Astrocyte (in vitro differentiated cells and primary cell): ENCODE measurements around the gene FUNDC2. TPM values are rescaled to one million over a fixed set of nuclear protein-coding genes. Genes with fewer than 3 reads are reported as not detected.

Source experiments
- DNase-seq: peaks from one replicate; pipeline ENCODE4 v3.0.0-alpha.2; 2010; ENCODE audit warnings: low read depth
- FAIRE-seq: peaks from 2 replicates; lab custom pipeline; 2011; peaks lifted over from hg19 to GRCh38; lab: Jason Lieb, UNC
- H2AFZ ChIP-seq: 2 replicates; pipeline ENCODE4 v1.6.0; 2012; ENCODE audit warnings: low read depth, low read length, inconsistent platforms
- H3K27ac ChIP-seq: 2 replicates; pipeline ENCODE4 v1.5.1; 2011; ENCODE audit warnings: low read depth, low read length, inconsistent platforms
- H3K27me3 ChIP-seq: 2 replicates; pipeline ENCODE4 v1.6.0; 2011; ENCODE audit warnings: low read length, inconsistent platforms; ENCODE audit not compliant: insufficient read depth
- H3K36me3 ChIP-seq: 2 replicates; pipeline ENCODE4 v1.5.1; 2011; ENCODE audit warnings: low read length, inconsistent platforms; ENCODE audit not compliant: insufficient read depth
- H3K4me1 ChIP-seq: 2 replicates; pipeline ENCODE4 v1.5.1; 2011; ENCODE audit warnings: low read length, inconsistent platforms; ENCODE audit not compliant: insufficient read depth
- H3K4me2 ChIP-seq: 2 replicates; pipeline ENCODE4 v1.6.0; 2012; ENCODE audit warnings: low read length, inconsistent platforms
- H3K4me3 ChIP-seq: 2 replicates; pipeline ENCODE4 v1.5.1; 2011; ENCODE audit warnings: low read depth, mild to moderate bottlenecking, low read length, inconsistent platforms; ENCODE audit not compliant: insufficient read depth
- H3K79me2 ChIP-seq: 2 replicates; pipeline ENCODE4 v1.6.0; 2012; ENCODE audit warnings: mild to moderate bottlenecking, low read length, inconsistent platforms; ENCODE audit not compliant: insufficient read depth
- H3K9ac ChIP-seq: 2 replicates; pipeline ENCODE4 v1.6.0; 2012; ENCODE audit warnings: mild to moderate bottlenecking, low read length, inconsistent platforms
- H3K9me3 ChIP-seq: 2 replicates; pipeline ENCODE4 v1.5.1; 2012; ENCODE audit warnings: low read depth, mild to moderate bottlenecking, low read length, inconsistent platforms; ENCODE audit not compliant: insufficient read depth
- H4K20me1 ChIP-seq: 2 replicates; pipeline ENCODE4 v1.6.0; 2012; ENCODE audit warnings: low read length, inconsistent platforms; ENCODE audit not compliant: insufficient read depth
- H3K27ac Mint-ChIP-seq: one replicate; pipeline ENCODE4 v1.8.0; 2021; ENCODE audit warnings: mild to moderate bottlenecking, mixed read lengths; ENCODE audit not compliant: unreplicated experiment
- H3K27me3 Mint-ChIP-seq: one replicate; pipeline ENCODE4 v1.8.0; 2021; ENCODE audit warnings: low read depth, mixed read lengths; ENCODE audit not compliant: unreplicated experiment
- H3K36me3 Mint-ChIP-seq: one replicate; pipeline ENCODE4 v1.8.0; 2021; ENCODE audit warnings: low read depth, mixed read lengths; ENCODE audit not compliant: unreplicated experiment
- H3K4me1 Mint-ChIP-seq: one replicate; pipeline ENCODE4 v1.8.0; 2021; ENCODE audit warnings: low read depth, mixed read lengths; ENCODE audit not compliant: unreplicated experiment
- H3K4me3 Mint-ChIP-seq: one replicate; pipeline ENCODE4 v1.8.0; 2021; ENCODE audit warnings: mild to moderate bottlenecking, moderate library complexity, mixed read lengths; ENCODE audit not compliant: unreplicated experiment
- H3K9me3 Mint-ChIP-seq: one replicate; pipeline ENCODE4 v1.8.0; 2021; ENCODE audit warnings: mild to moderate bottlenecking, mixed read lengths; ENCODE audit not compliant: unreplicated experiment
- CTCF ChIP-seq: IDR thresholded peaks from 2 replicates; pipeline ENCODE4 v1.5.1; 2011; ENCODE audit warnings: low read depth, mild to moderate bottlenecking, inconsistent platforms, low read length, moderate library complexity; ENCODE audit not compliant: insufficient read depth
- EZH2 ChIP-seq: IDR thresholded peaks from 2 replicates; pipeline ENCODE4 v1.6.1; 2012; ENCODE audit warnings: mild to moderate bottlenecking, low read length, inconsistent platforms; ENCODE audit not compliant: insufficient read depth
- total RNA-seq: library from RNA; stranded (reverse); gene quantifications from 2 replicates; pipeline ENCODE4 v1.2.1, GENCODE V29; 2021

FUNDC2 gene
- total RNA-seq, 1 donor from 2014 or later: 49.5 TPM

GRCh38 chrX:154980330-154981115, 46.1 kb upstream of the FUNDC2 start:
- H3K9me3 ChIP-seq: no peaks in the 10 kb centered on the region
- H3K36me3 ChIP-seq: no peaks in the 10 kb centered on the region
- no peak overlapping the region for H3K4me3 Mint-ChIP-seq
- FAIRE-seq (peak; percentile 13), DNase-seq (peak; percentile 16)
- H3K27me3 Mint-ChIP-seq: no peaks in the 10 kb centered on the region
- no peaks in the 10 kb centered on the region for H3K9me3 Mint-ChIP-seq
- peak overlapping the region; percentile 69 for H2AFZ ChIP-seq
- H3K4me1 ChIP-seq: no peaks in the 10 kb centered on the region
- H3K4me3 ChIP-seq: peak overlapping the region; percentile 51
- peak overlapping the region; percentile 83 for H3K4me2 ChIP-seq
- no peak overlapping the region for H3K27ac Mint-ChIP-seq
- H3K79me2 ChIP-seq: no peaks in the 10 kb centered on the region
- no peaks in the 10 kb centered on the region for H3K36me3 Mint-ChIP-seq
- no peaks in the 10 kb centered on the region for H3K27me3 ChIP-seq
- no peaks in the 10 kb centered on the region for H3K4me1 Mint-ChIP-seq
- no peaks in the 10 kb centered on the region for H4K20me1 ChIP-seq
- no peak overlapping the region for H3K27ac ChIP-seq
- H3K9ac ChIP-seq: peak overlapping the region; percentile 59
- TF ChIP-seq EZH2 (no peak), CTCF (peak; percentile 52)

- Histone ChIP-seq H3K9me3 (no peaks in the 10 kb centered on the region), H3K27ac (no peak overlapping the region), H3K79me2 (no peaks in the 10 kb centered on the region), H3K9ac (no peak overlapping the region), H4K20me1 (no peaks in the 10 kb centered on the region), H2AFZ (peak overlapping the region; percentile 69), H3K36me3 (no peaks in the 10 kb centered on the region), H3K27me3 (no peaks in the 10 kb centered on the region), H3K4me3 (peak overlapping the region; percentile 51), H3K4me1 (no peaks in the 10 kb centered on the region), H3K4me2 (peak overlapping the region; percentile 83)
- H3K4me1 Mint-ChIP-seq: no peaks in the 10 kb centered on the region
- TF ChIP-seq CTCF (no peak), EZH2 (no peak)
- H3K27ac Mint-ChIP-seq: no peak overlapping the region
- FAIRE-seq (peak; percentile 76), DNase-seq (no peak)
- H3K27me3 Mint-ChIP-seq: no peaks in the 10 kb centered on the region
- no peaks in the 10 kb centered on the region for H3K36me3 Mint-ChIP-seq
- no peaks in the 10 kb centered on the region for H3K9me3 Mint-ChIP-seq
- no peak overlapping the region for H3K4me3 Mint-ChIP-seq
These were observed 45.6 kb upstream of the FUNDC2 start for GRCh38 chrX:154981116-154981411.
